Smooth muscle cell of trachea (primary cell): Measurements from ENCODE around the gene XNDC1N. TPM values are rescaled to one million over a fixed set of nuclear protein-coding genes. Genes with fewer than 3 reads are reported as not detected.

Experiments
- total RNA-seq: library from RNA; depleted of rRNA; stranded (reverse); fragments of >200 nt; gene quantifications from 2 replicates; pipeline ENCODE4 v1.2.1, GENCODE V29; 2014

Gene XNDC1N, protein sequence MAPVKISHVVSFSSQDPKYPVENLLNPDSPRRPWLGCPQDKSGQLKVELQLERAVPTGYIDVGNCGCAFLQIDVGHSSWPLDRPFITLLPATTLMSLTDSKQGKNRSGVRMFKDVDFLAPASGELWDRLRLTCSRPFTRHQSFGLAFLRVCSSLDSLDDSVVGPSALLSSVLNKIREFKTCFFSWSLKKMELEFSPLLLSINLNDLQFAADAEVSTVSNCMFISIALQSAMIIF
- total RNA-seq = 6.1 and 13.7 TPM in 2 replicates

DNA sequence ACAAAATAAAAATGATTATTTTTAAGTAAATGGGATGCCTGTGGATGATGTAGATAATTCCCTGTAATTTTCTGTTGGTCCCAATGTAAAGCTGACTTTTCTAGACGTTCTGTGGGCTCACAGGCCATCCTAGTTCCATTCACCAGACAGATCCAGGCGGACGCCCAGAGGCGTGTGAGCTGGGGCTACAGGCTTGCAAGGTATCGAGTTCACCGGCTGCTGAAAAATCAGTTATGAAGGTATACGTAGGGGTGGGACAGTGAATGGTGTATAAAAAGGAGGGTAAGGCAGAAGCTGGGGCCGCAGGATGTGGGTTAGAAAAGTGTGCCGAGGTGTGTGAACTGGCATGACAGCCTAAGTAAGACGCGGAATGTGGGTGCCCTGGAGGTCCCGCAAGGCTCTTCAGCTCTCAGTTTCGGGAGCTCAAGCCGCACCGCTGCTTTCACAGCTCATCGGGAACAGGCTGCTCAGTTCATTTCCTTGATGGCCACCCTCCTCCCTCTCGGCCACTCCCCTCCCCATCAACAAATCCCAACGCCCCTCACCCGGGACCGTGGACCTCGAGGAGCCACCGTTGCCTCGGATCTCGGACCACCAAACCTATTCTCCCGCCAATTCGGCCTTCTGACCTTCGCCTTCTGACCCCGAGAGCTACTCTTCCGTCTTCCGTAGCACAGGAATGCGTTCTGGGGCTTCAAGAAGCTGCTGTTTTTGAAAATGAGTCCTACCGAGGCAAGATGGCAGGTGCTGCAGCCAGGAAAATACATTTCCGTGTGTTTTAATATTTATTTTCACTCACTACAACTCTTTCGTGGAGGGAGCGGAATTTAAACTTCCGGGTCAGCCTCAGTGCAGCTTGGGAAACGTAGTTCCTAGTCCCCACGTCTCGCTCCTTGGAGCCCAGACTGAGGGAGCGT lies at the start of gene XNDC1N:
Gene XNDC1N, minus strand, starts transcription at position 775 of the 917 bp plus-strand sequence. CDS start 5,241 bp downstream, outside the sequence.

GRCh38 chr11:71928737-71929443 lies 496 bp upstream of the XNDC1N start, which contains the start of gene RNF121:
Gene RNF121, plus strand, starts transcription at chr11:71929046. Its CDS starts 16 bp downstream, at chr11:71929062.

Other genes with a start within 250 kb of the XNDC1N start
- not detected in 2 replicates for gene DEFB108B, start 95.4 kb downstream of the XNDC1N start, total RNA-seq
- gene DEFB131B, start 50.1 kb downstream of the XNDC1N start, total RNA-seq = not detected in 2 replicates
- 38.7 and 42.0 TPM in 2 replicates for gene RNF121, start 452 bp upstream of the XNDC1N start, total RNA-seq
- 2.8 and 3.8 TPM in 2 replicates for gene IL18BP, start 70.3 kb upstream of the XNDC1N start, total RNA-seq
- 184 and 259 TPM in 2 replicates for gene NUMA1, start 151.9 kb upstream of the XNDC1N start, total RNA-seq
- 6.4 and 8.1 TPM in 2 replicates for gene LRRC51, start 152.3 kb upstream of the XNDC1N start, total RNA-seq
- 97.3 and 114 TPM in 2 replicates for gene LAMTOR1, start 174.7 kb upstream of the XNDC1N start, total RNA-seq
- gene TOMT, start 177.3 kb upstream of the XNDC1N start, total RNA-seq = 0.17 TPM in 1 of 2 replicates, not detected in the other
- gene ANAPC15, start 184.1 kb upstream of the XNDC1N start, total RNA-seq = 19.2 and 33.0 TPM in 2 replicates
- gene FOLR3, start 207.1 kb upstream of the XNDC1N start, total RNA-seq = 1.3 and 1.8 TPM in 2 replicates